H1 (cell line): ENCODE measurements around the gene TSPEAR. TPM values are rescaled to one million over a fixed set of nuclear protein-coding genes. Genes with fewer than 3 reads are reported as not detected.

Experiments
- CBX8 ChIP-seq: fragments of 300-800, 300-1000 bp; sonication (generic); IDR thresholded peaks from 2 replicates; pipeline ENCODE4 v1.7.1; 2016; ENCODE audit warnings: low read depth, low read length, borderline replicate concordance
- EGR1 ChIP-seq: IDR thresholded peaks from 2 replicates; pipeline ENCODE4 v1.6.1; 2011; ENCODE audit warnings: low read depth, low read length, borderline replicate concordance
- NANOG ChIP-seq: IDR thresholded peaks from 2 replicates; pipeline ENCODE4 v1.6.1; 2011; ENCODE audit warnings: low read length, low read depth, mild to moderate bottlenecking, inconsistent platforms; ENCODE audit not compliant: insufficient read depth, poor library complexity, severe bottlenecking
- SIN3A ChIP-seq, 2 experiments: IDR thresholded peaks in 1 of 2; conservative IDR thresholded peaks in 1 of 2; 2 replicates each; pipeline ENCODE4 v1.6.1; 2011 to 2012; ENCODE audit warnings: low read length in 2 of 2, improper control_type of control experiment in 1 of 2, low read depth in 1 of 2, mild to moderate bottlenecking in 1 of 2
- SP2 ChIP-seq: IDR thresholded peaks from 2 replicates; pipeline ENCODE4 v1.6.1; 2012; ENCODE audit warnings: mild to moderate bottlenecking, low read length, inconsistent platforms
- polyA plus RNA-seq, 7 experiments: library from polyadenylated mRNA; depleted of rRNA in 3 of 7; stranded (reverse) in 5 of 7; unstranded in 2 of 7; fragments of >200 nt in 5 of 7; fragments of 200-250 nt in 2 of 7; gene quantifications; 1 replicate in 5 of 7; 2 replicates in 1 of 7; 4 replicates in 1 of 7; pipeline versions ENCODE4 v1.2.1 to v1.2.3, GENCODE V29; 2011 to 2013; ENCODE audit warnings: missing spikeins in 2 of 7, mixed read lengths in 2 of 7
- total RNA-seq: library from RNA; stranded (reverse); fragmentation: NEBNext Ultra II Directional; extraction: Animal tissue kit (Norgen Biotek cat#: 25700); gene quantifications from 2 replicates; pipeline ENCODE4 v1.2.1, GENCODE V29; 2021
- TF ChIP-seq, protein P1 (sequence below): fragments of 300-600 bp; sonication (generic); IDR thresholded peaks from 2 replicates; pipeline ENCODE4 v1.7.1; 2012; ENCODE audit warnings: low read length, moderate library complexity, mild to moderate bottlenecking, inconsistent platforms; ENCODE audit not compliant: insufficient replicate concordance
- TF ChIP-seq, protein P2 (sequence below): IDR thresholded peaks from 2 replicates; pipeline ENCODE4 v1.6.1; 2012; ENCODE audit warnings: low read length, inconsistent platforms

Gene TSPEAR
- total and polyA plus RNA-seq, 2 of the 8 experiments (the other 6 are each of a cell fraction or from before 2014, with no cell fraction given) = 0.58 to 0.89 TPM

DNA sequence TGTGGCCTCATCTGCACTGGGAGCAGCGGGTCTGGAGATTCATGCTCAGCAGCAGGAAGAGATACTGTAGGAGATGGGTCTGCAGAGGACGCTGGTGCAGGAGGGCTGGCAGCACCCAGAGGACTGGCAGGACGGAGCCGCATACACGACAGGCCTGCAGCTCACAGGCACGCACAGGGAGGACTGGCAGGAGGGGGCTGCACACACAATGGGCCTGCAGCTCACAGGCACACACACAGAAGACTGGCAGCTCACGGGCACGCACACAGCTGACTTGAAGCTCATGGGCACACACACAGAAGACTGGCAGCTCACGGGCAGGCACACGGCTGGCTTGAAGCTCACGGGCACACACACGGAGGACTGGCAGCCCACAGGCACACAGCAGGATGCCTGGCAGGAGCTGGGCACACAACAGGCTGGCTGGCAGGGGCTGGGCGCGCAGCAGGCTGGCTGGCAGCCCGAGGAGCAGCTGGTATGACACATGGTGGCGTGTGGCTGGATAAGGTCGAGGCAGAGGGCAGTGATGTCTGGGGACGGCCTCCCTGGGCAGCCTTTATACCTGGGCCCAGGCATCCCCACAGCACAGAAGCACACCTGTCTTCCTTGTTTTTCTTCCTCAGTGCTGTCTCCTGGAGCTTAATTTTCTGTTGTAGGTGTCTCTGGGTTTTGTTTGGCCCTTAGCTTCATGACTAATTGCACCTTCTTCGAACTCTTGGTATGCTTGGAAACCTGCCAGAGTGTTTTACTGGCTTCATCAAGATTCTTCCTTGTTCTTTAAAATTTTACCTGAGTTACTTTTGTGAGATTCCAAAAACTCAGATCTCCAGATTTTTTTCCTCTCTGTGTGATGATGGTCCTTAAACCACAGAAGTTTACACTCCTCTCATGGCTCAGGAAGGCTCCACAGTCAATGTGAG lies 44.7 kb downstream of the TSPEAR start, which contains the start of gene KRTAP12-2 (continued):
- TF ChIP-seq, protein P1, sequence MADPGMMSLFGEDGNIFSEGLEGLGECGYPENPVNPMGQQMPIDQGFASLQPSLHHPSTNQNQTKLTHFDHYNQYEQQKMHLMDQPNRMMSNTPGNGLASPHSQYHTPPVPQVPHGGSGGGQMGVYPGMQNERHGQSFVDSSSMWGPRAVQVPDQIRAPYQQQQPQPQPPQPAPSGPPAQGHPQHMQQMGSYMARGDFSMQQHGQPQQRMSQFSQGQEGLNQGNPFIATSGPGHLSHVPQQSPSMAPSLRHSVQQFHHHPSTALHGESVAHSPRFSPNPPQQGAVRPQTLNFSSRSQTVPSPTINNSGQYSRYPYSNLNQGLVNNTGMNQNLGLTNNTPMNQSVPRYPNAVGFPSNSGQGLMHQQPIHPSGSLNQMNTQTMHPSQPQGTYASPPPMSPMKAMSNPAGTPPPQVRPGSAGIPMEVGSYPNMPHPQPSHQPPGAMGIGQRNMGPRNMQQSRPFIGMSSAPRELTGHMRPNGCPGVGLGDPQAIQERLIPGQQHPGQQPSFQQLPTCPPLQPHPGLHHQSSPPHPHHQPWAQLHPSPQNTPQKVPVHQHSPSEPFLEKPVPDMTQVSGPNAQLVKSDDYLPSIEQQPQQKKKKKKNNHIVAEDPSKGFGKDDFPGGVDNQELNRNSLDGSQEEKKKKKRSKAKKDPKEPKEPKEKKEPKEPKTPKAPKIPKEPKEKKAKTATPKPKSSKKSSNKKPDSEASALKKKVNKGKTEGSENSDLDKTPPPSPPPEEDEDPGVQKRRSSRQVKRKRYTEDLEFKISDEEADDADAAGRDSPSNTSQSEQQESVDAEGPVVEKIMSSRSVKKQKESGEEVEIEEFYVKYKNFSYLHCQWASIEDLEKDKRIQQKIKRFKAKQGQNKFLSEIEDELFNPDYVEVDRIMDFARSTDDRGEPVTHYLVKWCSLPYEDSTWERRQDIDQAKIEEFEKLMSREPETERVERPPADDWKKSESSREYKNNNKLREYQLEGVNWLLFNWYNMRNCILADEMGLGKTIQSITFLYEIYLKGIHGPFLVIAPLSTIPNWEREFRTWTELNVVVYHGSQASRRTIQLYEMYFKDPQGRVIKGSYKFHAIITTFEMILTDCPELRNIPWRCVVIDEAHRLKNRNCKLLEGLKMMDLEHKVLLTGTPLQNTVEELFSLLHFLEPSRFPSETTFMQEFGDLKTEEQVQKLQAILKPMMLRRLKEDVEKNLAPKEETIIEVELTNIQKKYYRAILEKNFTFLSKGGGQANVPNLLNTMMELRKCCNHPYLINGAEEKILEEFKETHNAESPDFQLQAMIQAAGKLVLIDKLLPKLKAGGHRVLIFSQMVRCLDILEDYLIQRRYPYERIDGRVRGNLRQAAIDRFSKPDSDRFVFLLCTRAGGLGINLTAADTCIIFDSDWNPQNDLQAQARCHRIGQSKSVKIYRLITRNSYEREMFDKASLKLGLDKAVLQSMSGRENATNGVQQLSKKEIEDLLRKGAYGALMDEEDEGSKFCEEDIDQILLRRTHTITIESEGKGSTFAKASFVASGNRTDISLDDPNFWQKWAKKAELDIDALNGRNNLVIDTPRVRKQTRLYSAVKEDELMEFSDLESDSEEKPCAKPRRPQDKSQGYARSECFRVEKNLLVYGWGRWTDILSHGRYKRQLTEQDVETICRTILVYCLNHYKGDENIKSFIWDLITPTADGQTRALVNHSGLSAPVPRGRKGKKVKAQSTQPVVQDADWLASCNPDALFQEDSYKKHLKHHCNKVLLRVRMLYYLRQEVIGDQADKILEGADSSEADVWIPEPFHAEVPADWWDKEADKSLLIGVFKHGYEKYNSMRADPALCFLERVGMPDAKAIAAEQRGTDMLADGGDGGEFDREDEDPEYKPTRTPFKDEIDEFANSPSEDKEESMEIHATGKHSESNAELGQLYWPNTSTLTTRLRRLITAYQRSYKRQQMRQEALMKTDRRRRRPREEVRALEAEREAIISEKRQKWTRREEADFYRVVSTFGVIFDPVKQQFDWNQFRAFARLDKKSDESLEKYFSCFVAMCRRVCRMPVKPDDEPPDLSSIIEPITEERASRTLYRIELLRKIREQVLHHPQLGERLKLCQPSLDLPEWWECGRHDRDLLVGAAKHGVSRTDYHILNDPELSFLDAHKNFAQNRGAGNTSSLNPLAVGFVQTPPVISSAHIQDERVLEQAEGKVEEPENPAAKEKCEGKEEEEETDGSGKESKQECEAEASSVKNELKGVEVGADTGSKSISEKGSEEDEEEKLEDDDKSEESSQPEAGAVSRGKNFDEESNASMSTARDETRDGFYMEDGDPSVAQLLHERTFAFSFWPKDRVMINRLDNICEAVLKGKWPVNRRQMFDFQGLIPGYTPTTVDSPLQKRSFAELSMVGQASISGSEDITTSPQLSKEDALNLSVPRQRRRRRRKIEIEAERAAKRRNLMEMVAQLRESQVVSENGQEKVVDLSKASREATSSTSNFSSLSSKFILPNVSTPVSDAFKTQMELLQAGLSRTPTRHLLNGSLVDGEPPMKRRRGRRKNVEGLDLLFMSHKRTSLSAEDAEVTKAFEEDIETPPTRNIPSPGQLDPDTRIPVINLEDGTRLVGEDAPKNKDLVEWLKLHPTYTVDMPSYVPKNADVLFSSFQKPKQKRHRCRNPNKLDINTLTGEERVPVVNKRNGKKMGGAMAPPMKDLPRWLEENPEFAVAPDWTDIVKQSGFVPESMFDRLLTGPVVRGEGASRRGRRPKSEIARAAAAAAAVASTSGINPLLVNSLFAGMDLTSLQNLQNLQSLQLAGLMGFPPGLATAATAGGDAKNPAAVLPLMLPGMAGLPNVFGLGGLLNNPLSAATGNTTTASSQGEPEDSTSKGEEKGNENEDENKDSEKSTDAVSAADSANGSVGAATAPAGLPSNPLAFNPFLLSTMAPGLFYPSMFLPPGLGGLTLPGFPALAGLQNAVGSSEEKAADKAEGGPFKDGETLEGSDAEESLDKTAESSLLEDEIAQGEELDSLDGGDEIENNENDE = no peak
- TF ChIP-seq SIN3A (conservative IDR thresholded peaks at IDR 0.05 in 1 of 2, IDR thresholded peaks at IDR 0.05 in 1 of 2; ENCODE audit: low read depth in 1 of 2, low read length in 2 of 2) = no peak
- no peak for TF ChIP-seq EGR1
- TF ChIP-seq, protein P2, sequence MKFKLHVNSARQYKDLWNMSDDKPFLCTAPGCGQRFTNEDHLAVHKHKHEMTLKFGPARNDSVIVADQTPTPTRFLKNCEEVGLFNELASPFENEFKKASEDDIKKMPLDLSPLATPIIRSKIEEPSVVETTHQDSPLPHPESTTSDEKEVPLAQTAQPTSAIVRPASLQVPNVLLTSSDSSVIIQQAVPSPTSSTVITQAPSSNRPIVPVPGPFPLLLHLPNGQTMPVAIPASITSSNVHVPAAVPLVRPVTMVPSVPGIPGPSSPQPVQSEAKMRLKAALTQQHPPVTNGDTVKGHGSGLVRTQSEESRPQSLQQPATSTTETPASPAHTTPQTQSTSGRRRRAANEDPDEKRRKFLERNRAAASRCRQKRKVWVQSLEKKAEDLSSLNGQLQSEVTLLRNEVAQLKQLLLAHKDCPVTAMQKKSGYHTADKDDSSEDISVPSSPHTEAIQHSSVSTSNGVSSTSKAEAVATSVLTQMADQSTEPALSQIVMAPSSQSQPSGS = no peak
- TF ChIP-seq NANOG = no peak
- no peak for TF ChIP-seq SP2
- no peak for TF ChIP-seq CBX8
